Large intestine (tissue), 3 donors: ENCODE results near the gene KLF1. TPM values are rescaled to one million over a fixed set of nuclear protein-coding genes. Genes with fewer than 3 reads are reported as not detected.
"Not testable (repeated sequence)": the region's sequence is repeated elsewhere in the genome, so short reads cannot be mapped to it uniquely, and the experiment has no call there.

Experiments used
- DNase-seq, 2 donors: peaks; one replicate each; pipeline versions ENCODE4 v3.0.0 to v3.0.0-alpha.2; 2013
- H3K27ac ChIP-seq: one replicate; pipeline ENCODE4 v1.5.1; 2013; ENCODE audit warnings: low read length
- H3K27me3 ChIP-seq: 2 replicates; pipeline ENCODE4 v1.6.1; 2013; ENCODE audit warnings: low read length; ENCODE audit not compliant: control insufficient read depth, insufficient read depth
- H3K36me3 ChIP-seq: 2 replicates; pipeline ENCODE4 v1.6.1; 2013; ENCODE audit warnings: low read length; ENCODE audit not compliant: control insufficient read depth, insufficient read depth
- H3K4me1 ChIP-seq: one replicate; pipeline ENCODE4 v1.6.1; 2013; ENCODE audit warnings: low read length; ENCODE audit not compliant: control insufficient read depth, insufficient read depth
- H3K4me3 ChIP-seq: one replicate; pipeline ENCODE4 v1.5.1; 2013; ENCODE audit warnings: low read length
- H3K9me3 ChIP-seq: one replicate; pipeline ENCODE4 v1.6.1; 2013; ENCODE audit warnings: mild to moderate bottlenecking, low read depth, low read length, moderate library complexity; ENCODE audit not compliant: control insufficient read depth
- WGBS: methylation state at CpG from one replicate; pipeline ENCODE4 v1.1.5; 2013; ENCODE audit warnings: low lambda C conversion rate; ENCODE audit not compliant: insufficient coverage; 5-methylcytosine and 5-hydroxymethylcytosine counted together
- polyA plus RNA-seq: library from polyadenylated mRNA; unstranded; fragments of 120-200 nt; gene quantifications from one replicate; pipeline ENCODE4 v1.2.1, GENCODE V29; 2013

Gene KLF1
- polyA plus RNA-seq, 1 donor = 0.79 TPM

GRCh38 chr19:12866416-12867119, 20.4 kb downstream of the KLF1 start:
- Histone ChIP-seq H3K9me3 (peaks cover 3% of the 10 kb centered on the region), H3K4me1 (no peaks in the 10 kb centered on the region), H3K4me3 (peak overlapping the region; percentile 41), H3K36me3 (no peaks in the 10 kb centered on the region), H3K27me3 (peaks cover 3% of the 10 kb centered on the region), H3K27ac (no peak overlapping the region)
- DNase-seq = no peak
- WGBS = no CpG with 5 or more reads among the region's 29 CpGs

GRCh38 chr19:12865746-12866415, 21.1 kb downstream of the KLF1 start:
- WGBS = no CpG with 5 or more reads among the region's 19 CpGs
- H3K9me3 ChIP-seq = peaks cover 3% of the 10 kb centered on the region

GRCh38 chr19:12864721-12865715, 22.0 kb downstream of the KLF1 start:
- no peak overlapping the region for H3K4me3 ChIP-seq
- no peak overlapping the region for H3K27ac ChIP-seq
- no peaks in the 10 kb centered on the region for H3K36me3 ChIP-seq
- no peak for DNase-seq
- no CpG with 5 or more reads among the region's 34 CpGs for WGBS
- H3K9me3 ChIP-seq = peaks cover 3% of the 10 kb centered on the region
- H3K4me1 ChIP-seq = no peaks in the 10 kb centered on the region
- H3K27me3 ChIP-seq = peaks cover 3% of the 10 kb centered on the region

More at GRCh38 chr19:12865746-12866415, 21.1 kb downstream of the KLF1 start:
- Histone ChIP-seq H3K4me1 (no peaks in the 10 kb centered on the region), H3K27ac (no peak overlapping the region), H3K36me3 (no peaks in the 10 kb centered on the region), H3K27me3 (peaks cover 3% of the 10 kb centered on the region), H3K4me3 (no peak overlapping the region)
- DNase-seq = no peak

- no CpG with 5 or more reads among the region's 4 CpGs for WGBS
- H3K9me3 ChIP-seq = peaks cover 3% of the 10 kb centered on the region
- H3K27ac ChIP-seq = no peak overlapping the region
- DNase-seq = no peak
- no peaks in the 10 kb centered on the region for H3K4me1 ChIP-seq
- no peak overlapping the region for H3K4me3 ChIP-seq
- peaks cover 3% of the 10 kb centered on the region for H3K27me3 ChIP-seq
- H3K36me3 ChIP-seq = no peaks in the 10 kb centered on the region
Observed at GRCh38 chr19:12864143-12864542, 22.9 kb downstream of the KLF1 start.

GRCh38 chr19:12859546-12859945, 27.5 kb downstream of the KLF1 start:
- H3K4me3 ChIP-seq = no peak overlapping the region
- H3K4me1 ChIP-seq = no peaks in the 10 kb centered on the region
- H3K27ac ChIP-seq = no peak overlapping the region
- no CpG with 5 or more reads among the region's 7 CpGs for WGBS
- no peak for DNase-seq
- H3K27me3 ChIP-seq = peaks cover 3% of the 10 kb centered on the region
- no peaks in the 10 kb centered on the region for H3K36me3 ChIP-seq
- H3K9me3 ChIP-seq = peaks cover 5% of the 10 kb centered on the region

GRCh38 chr19:12858041-12858928, 28.7 kb downstream of the KLF1 start:
- Histone ChIP-seq H3K4me3 (no peak overlapping the region), H3K27ac (no peak overlapping the region), H3K36me3 (no peaks in the 10 kb centered on the region), H3K4me1 (no peaks in the 10 kb centered on the region), H3K9me3 (peaks cover 5% of the 10 kb centered on the region), H3K27me3 (peaks cover under 1% of the 10 kb centered on the region)
- 100% methylated on average over 4 of the region's 35 CpGs for WGBS
- no peak for DNase-seq

GRCh38 chr19:12856653-12857052, 30.3 kb downstream of the KLF1 start:
- Histone ChIP-seq H3K36me3 (no peaks in the 10 kb centered on the region), H3K9me3 (peaks cover 5% of the 10 kb centered on the region)

GRCh38 chr19:12847159-12848139, 39.6 kb downstream of the KLF1 start:
- Histone ChIP-seq H3K9me3 (no peaks in the 10 kb centered on the region), H3K27ac (no peak overlapping the region), H3K27me3 (peaks cover 24% of the 10 kb centered on the region), H3K4me3 (no peak overlapping the region), H3K36me3 (no peaks in the 10 kb centered on the region), H3K4me1 (peaks cover 8% of the 10 kb centered on the region)
- no CpG with 5 or more reads among the region's 69 CpGs for WGBS
- DNase-seq = peak; percentile 81 to 82

More at GRCh38 chr19:12856653-12857052, 30.3 kb downstream of the KLF1 start:
- no peaks in the 10 kb centered on the region for H3K4me1 ChIP-seq
- no peaks in the 10 kb centered on the region for H3K27me3 ChIP-seq
- H3K27ac ChIP-seq = no peak overlapping the region
- no peak for DNase-seq
- 57% methylated on average over 1 of the region's 1 CpG for WGBS
- no peak overlapping the region for H3K4me3 ChIP-seq

- H3K36me3 ChIP-seq, H3K4me1 ChIP-seq, DNase-seq, H3K4me3 ChIP-seq, H3K27ac ChIP-seq, H3K9me3 ChIP-seq: not testable (repeated sequence)
- H3K27me3 ChIP-seq = peaks cover 31% of the 10 kb centered on the region
- WGBS = no CpG with 5 or more reads among the region's 7 CpGs
Observed at GRCh38 chr19:12846613-12847012, 40.4 kb downstream of the KLF1 start.
